Osteocyte (in vitro differentiated cells): ENCODE measurements around the gene COL23A1. TPM values are rescaled to one million over a fixed set of nuclear protein-coding genes. Genes with fewer than 3 reads are reported as not detected.

Source experiments
- DNase-seq: peaks from one replicate; pipeline ENCODE4 v3.0.0; 2021; ENCODE audit warnings: mixed read lengths; ENCODE audit not compliant: unreplicated experiment; ENCODE audit errors: extremely low spot score
- H3K27ac Mint-ChIP-seq: one replicate; pipeline ENCODE4 v1.8.0; 2021; ENCODE audit warnings: mild to moderate bottlenecking, mixed read lengths; ENCODE audit not compliant: unreplicated experiment
- H3K27me3 Mint-ChIP-seq: one replicate; pipeline ENCODE4 v1.8.0; 2021; ENCODE audit warnings: mixed read lengths; ENCODE audit not compliant: unreplicated experiment
- H3K36me3 Mint-ChIP-seq: one replicate; pipeline ENCODE4 v1.8.0; 2021; ENCODE audit warnings: mixed read lengths; ENCODE audit not compliant: unreplicated experiment
- H3K4me1 Mint-ChIP-seq: one replicate; pipeline ENCODE4 v1.8.0; 2021; ENCODE audit warnings: mixed read lengths; ENCODE audit not compliant: unreplicated experiment
- H3K4me3 Mint-ChIP-seq: one replicate; pipeline ENCODE4 v1.8.0; 2021; ENCODE audit warnings: mild to moderate bottlenecking, moderate library complexity, mixed read lengths; ENCODE audit not compliant: unreplicated experiment
- H3K9me3 Mint-ChIP-seq: one replicate; pipeline ENCODE4 v1.8.0; 2021; ENCODE audit warnings: mixed read lengths; ENCODE audit not compliant: unreplicated experiment
- CTCF ChIP-seq: fragments of 200-600 bp; sonication (generic); IDR thresholded peaks from 2 replicates; pipeline ENCODE4 v1.5.0; 2021; ENCODE audit warnings: antibody characterized with exemption, mild to moderate bottlenecking, moderate library complexity
- total RNA-seq: library from RNA; stranded (reverse); gene quantifications from 2 replicates; pipeline ENCODE4 v1.2.1, GENCODE V29; 2021

Gene COL23A1
- total RNA-seq, 1 donor from 2014 or later = not detected

- Mint-ChIP-seq H3K27me3 (no peaks in the 10 kb centered on the region), H3K4me3 (no peak overlapping the region), H3K27ac (no peak overlapping the region), H3K36me3 (no peaks in the 10 kb centered on the region), H3K9me3 (no peaks in the 10 kb centered on the region), H3K4me1 (no peaks in the 10 kb centered on the region)
- TF ChIP-seq CTCF = no peak
- no peak for DNase-seq
Observed at GRCh38 chr5:178380086-178380485, 210.1 kb downstream of the COL23A1 start.

- Mint-ChIP-seq H3K36me3 (no peaks in the 10 kb centered on the region), H3K4me3 (no peak overlapping the region), H3K4me1 (no peaks in the 10 kb centered on the region), H3K27me3 (no peaks in the 10 kb centered on the region), H3K27ac (no peak overlapping the region), H3K9me3 (no peaks in the 10 kb centered on the region)
- no peak for DNase-seq
- no peak for TF ChIP-seq CTCF
Observed at GRCh38 chr5:178378527-178379484, 211.4 kb downstream of the COL23A1 start.

- Mint-ChIP-seq H3K4me1 (no peaks in the 10 kb centered on the region), H3K36me3 (no peaks in the 10 kb centered on the region), H3K4me3 (no peak overlapping the region), H3K27ac (no peak overlapping the region), H3K27me3 (no peaks in the 10 kb centered on the region), H3K9me3 (no peaks in the 10 kb centered on the region)
- no peak for DNase-seq
- TF ChIP-seq CTCF = no peak
Observed at GRCh38 chr5:178377583-178378270, 212.5 kb downstream of the COL23A1 start.

- no peaks in the 10 kb centered on the region for H3K36me3 Mint-ChIP-seq
- no peak for DNase-seq
- no peak for TF ChIP-seq CTCF
- H3K4me3 Mint-ChIP-seq = no peak overlapping the region
- no peak overlapping the region for H3K27ac Mint-ChIP-seq
- H3K27me3 Mint-ChIP-seq = no peaks in the 10 kb centered on the region
- H3K9me3 Mint-ChIP-seq = no peaks in the 10 kb centered on the region
- H3K4me1 Mint-ChIP-seq = no peaks in the 10 kb centered on the region
Observed at GRCh38 chr5:178376921-178377582, 213.1 kb downstream of the COL23A1 start.
